ENCODE data around the gene TGFBR3.
"Not testable (repeated sequence)": the region's sequence is repeated elsewhere in the genome, so short reads cannot be mapped to it uniquely, and the experiment has no call there.

TGFBR3 gene

GRCh38 chr1:91851130-91852010 lies 34.6 kb downstream of the TGFBR3 start:
- no peak overlapping the region for H3K4me3 ChIP-seq
- peak in 1 of 2 experiments; percentile 37 for DNase-seq (ENCODE audit: low spot score in 2 of 2)

GRCh38 chr1:91850708-91851107 lies 35.2 kb downstream of the TGFBR3 start:
- no peak for DNase-seq (ENCODE audit: low spot score in 2 of 2)
- no peaks in the 10 kb centered on the region for H3K9me3 ChIP-seq
- H3K4me3 ChIP-seq, result no peak overlapping the region
- H3K4me1 ChIP-seq, result peaks cover 7% of the 10 kb centered on the region
- in situ Hi-C loops (cut with MboI; ENCODE audit: low sequenced_read_pairs), result no loop called here
- no peaks in the 10 kb centered on the region for H3K27me3 ChIP-seq (ENCODE audit: low read depth)
- H3K36me3 ChIP-seq (replicated peaks), result no peaks in the 10 kb centered on the region

More at GRCh38 chr1:91851130-91852010, 34.6 kb downstream of the TGFBR3 start:
- Histone ChIP-seq H3K36me3 (replicated peaks) (no peaks in the 10 kb centered on the region), H3K9me3 (no peaks in the 10 kb centered on the region), H3K27me3 (ENCODE audit: low read depth) (no peaks in the 10 kb centered on the region), H3K4me1 (peaks cover under 1% of the 10 kb centered on the region)
- in situ Hi-C loops (cut with MboI; ENCODE audit: low sequenced_read_pairs), result no loop called here

GRCh38 chr1:91847851-91848250 lies 38.1 kb downstream of the TGFBR3 start:
- DNase-seq (ENCODE audit: low spot score in 2 of 2), result no peak
- Histone ChIP-seq H3K4me3 (no peak overlapping the region), H3K9me3 (no peaks in the 10 kb centered on the region), H3K27me3 (ENCODE audit: low read depth) (no peaks in the 10 kb centered on the region), H3K4me1 (peaks cover 13% of the 10 kb centered on the region), H3K36me3 (replicated peaks) (no peaks in the 10 kb centered on the region)
- in situ Hi-C loops (cut with MboI; ENCODE audit: low sequenced_read_pairs), result no loop called here

GRCh38 chr1:91846639-91847013 lies 39.3 kb downstream of the TGFBR3 start:
- Histone ChIP-seq H3K4me1 (peaks cover 21% of the 10 kb centered on the region), H3K4me3 (no peak overlapping the region), H3K9me3 (no peaks in the 10 kb centered on the region), H3K36me3 (replicated peaks) (no peaks in the 10 kb centered on the region), H3K27me3 (ENCODE audit: low read depth) (no peaks in the 10 kb centered on the region)
- no peak for DNase-seq (ENCODE audit: low spot score in 2 of 2)
- in situ Hi-C loops (cut with MboI; ENCODE audit: low sequenced_read_pairs), result no loop called here

GRCh38 chr1:91846007-91846638 lies 39.8 kb downstream of the TGFBR3 start:
- in situ Hi-C loops (cut with MboI; ENCODE audit: low sequenced_read_pairs), result no loop called here
- Histone ChIP-seq H3K27me3 (ENCODE audit: low read depth) (no peaks in the 10 kb centered on the region), H3K9me3 (no peaks in the 10 kb centered on the region), H3K36me3 (replicated peaks) (no peaks in the 10 kb centered on the region), H3K4me1 (peaks cover 21% of the 10 kb centered on the region), H3K4me3 (no peak overlapping the region)
- DNase-seq (ENCODE audit: low spot score in 2 of 2), result peak; percentile 57 to 76

- H3K27me3 ChIP-seq (ENCODE audit: low read depth), result no peaks in the 10 kb centered on the region
- no peak overlapping the region for H3K4me3 ChIP-seq
- H3K9me3 ChIP-seq, result no peaks in the 10 kb centered on the region
- no peaks in the 10 kb centered on the region for H3K36me3 ChIP-seq (replicated peaks)
- in situ Hi-C loops (cut with MboI; ENCODE audit: low sequenced_read_pairs), result no loop called here
- H3K4me1 ChIP-seq, result peaks cover 21% of the 10 kb centered on the region
- DNase-seq (ENCODE audit: low spot score in 2 of 2), result no peak
These were observed 41.0 kb downstream of the TGFBR3 start for GRCh38 chr1:91844862-91845528.

- in situ Hi-C loops (cut with MboI; ENCODE audit: low sequenced_read_pairs), result no loop called here
- no peaks in the 10 kb centered on the region for H3K36me3 ChIP-seq (replicated peaks)
- peaks cover 21% of the 10 kb centered on the region for H3K4me1 ChIP-seq
- no peaks in the 10 kb centered on the region for H3K27me3 ChIP-seq (ENCODE audit: low read depth)
- H3K4me3 ChIP-seq, result no peak overlapping the region
- no peaks in the 10 kb centered on the region for H3K9me3 ChIP-seq
- no peak for DNase-seq (ENCODE audit: low spot score in 2 of 2)
These were observed 42.1 kb downstream of the TGFBR3 start for GRCh38 chr1:91843843-91844242.

- in situ Hi-C loops (cut with MboI; ENCODE audit: low sequenced_read_pairs), result no loop called here
- Histone ChIP-seq H3K4me1 (peaks cover 21% of the 10 kb centered on the region), H3K36me3 (replicated peaks) (no peaks in the 10 kb centered on the region), H3K27me3 (ENCODE audit: low read depth) (no peaks in the 10 kb centered on the region), H3K9me3 (no peaks in the 10 kb centered on the region), H3K4me3 (no peak overlapping the region)
- peak; percentile 13 to 35 for DNase-seq (ENCODE audit: low spot score in 2 of 2)
These were observed 43.4 kb downstream of the TGFBR3 start for GRCh38 chr1:91842563-91842962.

- no peaks in the 10 kb centered on the region for H3K9me3 ChIP-seq
- no peak overlapping the region for H3K4me3 ChIP-seq
- no peak for DNase-seq (ENCODE audit: low spot score in 2 of 2)
- H3K27me3 ChIP-seq (ENCODE audit: low read depth), result no peaks in the 10 kb centered on the region
- in situ Hi-C loops (cut with MboI; ENCODE audit: low sequenced_read_pairs), result no loop called here
- peaks cover 21% of the 10 kb centered on the region for H3K4me1 ChIP-seq
- no peaks in the 10 kb centered on the region for H3K36me3 ChIP-seq (replicated peaks)
These were observed 43.9 kb downstream of the TGFBR3 start for GRCh38 chr1:91842056-91842455.

GRCh38 chr1:91840276-91840675 lies 45.7 kb downstream of the TGFBR3 start:
- H3K27me3 ChIP-seq (ENCODE audit: low read depth); in situ Hi-C loops (cut with MboI; ENCODE audit: low sequenced_read_pairs); H3K9me3 ChIP-seq; DNase-seq (ENCODE audit: low spot score in 2 of 2); H3K4me3 ChIP-seq; H3K36me3 ChIP-seq (replicated peaks): not testable (repeated sequence)
- peaks cover 13% of the 10 kb centered on the region for H3K4me1 ChIP-seq

- Histone ChIP-seq H3K27me3 (ENCODE audit: low read depth) (no peaks in the 10 kb centered on the region), H3K4me3 (no peak overlapping the region), H3K4me1 (no peaks in the 10 kb centered on the region), H3K9me3 (no peaks in the 10 kb centered on the region), H3K36me3 (replicated peaks) (no peaks in the 10 kb centered on the region)
- in situ Hi-C loops (cut with MboI; ENCODE audit: low sequenced_read_pairs), result no loop called here
- no peak for DNase-seq (ENCODE audit: low spot score in 2 of 2)
These were observed 49.5 kb downstream of the TGFBR3 start for GRCh38 chr1:91836331-91837040.

GRCh38 chr1:91835087-91835521 lies 50.8 kb downstream of the TGFBR3 start:
- H3K4me3 ChIP-seq, result no peak overlapping the region
- no peaks in the 10 kb centered on the region for H3K27me3 ChIP-seq (ENCODE audit: low read depth)
- no peaks in the 10 kb centered on the region for H3K36me3 ChIP-seq (replicated peaks)
- in situ Hi-C loops (cut with MboI; ENCODE audit: low sequenced_read_pairs), result no loop called here
- no peaks in the 10 kb centered on the region for H3K4me1 ChIP-seq
- DNase-seq (ENCODE audit: low spot score in 2 of 2), result no peak
- H3K9me3 ChIP-seq, result no peaks in the 10 kb centered on the region

- in situ Hi-C loops (cut with MboI; ENCODE audit: low sequenced_read_pairs); H3K4me3 ChIP-seq; H3K27me3 ChIP-seq (ENCODE audit: low read depth); DNase-seq (ENCODE audit: low spot score in 2 of 2); H3K36me3 ChIP-seq (replicated peaks); H3K4me1 ChIP-seq; H3K9me3 ChIP-seq: not testable (repeated sequence)
These were observed 51.4 kb downstream of the TGFBR3 start for GRCh38 chr1:91834549-91834948.
